Small intestine (tissue), 7 donors: ENCODE data around the gene ICAM1. TPM values are rescaled to one million over a fixed set of nuclear protein-coding genes. Genes with fewer than 3 reads are reported as not detected.
A peak's percentile ranks its signal among the peaks of the same experiment; 100 is the strongest.

ENCODE experiments used
- DNase-seq, 2 donors: peaks; one replicate each; pipeline versions ENCODE4 v3.0.0 to v3.0.0-alpha.2; 2013
- FAIRE-seq: peaks from 2 replicates; lab custom pipeline; 2012; peaks lifted over from hg19 to GRCh38; lab: Jason Lieb, UNC
- H3K27ac ChIP-seq, 3 donors: one replicate each; pipeline ENCODE4 v1.5.1; 2013; ENCODE audit warnings: low read length in 2 of 3, mild to moderate bottlenecking in 2 of 3, control low read depth in 1 of 3, inconsistent platforms in 1 of 3, low read depth in 1 of 3, moderate library complexity in 1 of 3
- H3K27me3 ChIP-seq, 3 donors: one replicate each; pipeline ENCODE4 v1.6.1; 2013; ENCODE audit warnings: low read length in 3 of 3, inconsistent platforms in 1 of 3; ENCODE audit not compliant: control insufficient read depth in 3 of 3, insufficient read depth in 3 of 3
- H3K36me3 ChIP-seq, 3 donors: one replicate each; pipeline ENCODE4 v1.6.1; 2013; ENCODE audit warnings: low read length in 3 of 3, inconsistent platforms in 1 of 3, low read depth in 1 of 3, mild to moderate bottlenecking in 1 of 3, moderate library complexity in 1 of 3; ENCODE audit not compliant: control insufficient read depth in 3 of 3, insufficient read depth in 2 of 3
- H3K4me1 ChIP-seq, 3 donors: one replicate each; pipeline ENCODE4 v1.6.1; 2013; ENCODE audit warnings: low read length in 2 of 3, inconsistent platforms in 1 of 3, low read depth in 1 of 3, mild to moderate bottlenecking in 1 of 3, moderate library complexity in 1 of 3; ENCODE audit not compliant: control insufficient read depth in 3 of 3, insufficient read depth in 2 of 3
- H3K4me3 ChIP-seq, 3 donors: one replicate each; pipeline ENCODE4 v1.5.1; 2013; ENCODE audit warnings: low read length in 3 of 3, control low read depth in 1 of 3, inconsistent platforms in 1 of 3, low read depth in 1 of 3, mild to moderate bottlenecking in 1 of 3, moderate library complexity in 1 of 3
- H3K9me3 ChIP-seq, 2 donors: one replicate each; pipeline ENCODE4 v1.6.1; 2013; ENCODE audit warnings: low read depth in 1 of 2, low read length in 1 of 2; ENCODE audit not compliant: control insufficient read depth in 2 of 2, insufficient read depth in 1 of 2
- WGBS, 3 donors: extraction: QIAGEN DNeasy Blood & Tissue Kit; methylation state at CpG; one replicate each; pipeline ENCODE4 v1.1.7; 2013; 5-methylcytosine and 5-hydroxymethylcytosine counted together
- polyA plus RNA-seq, 4 donors: library from polyadenylated mRNA; stranded (reverse) in 3 of 4; unstranded in 1 of 4; fragments of 200-250 nt in 3 of 4; fragments of 120-200 nt in 1 of 4; gene quantifications; one replicate each; pipeline versions ENCODE4 v1.2.1 to v1.2.3, GENCODE V29; 2013
- donor health status: healthy with polysubstance abuse.
- donor health status: control.
- donor health status: control.
- donor health status: Bipolar disorder and iron deficiency.
- donor health status: healthy.

The ICAM1 gene
- polyA plus RNA-seq, 4 donors: 1.6 to 18.2 (median 11.5) TPM

DNA sequence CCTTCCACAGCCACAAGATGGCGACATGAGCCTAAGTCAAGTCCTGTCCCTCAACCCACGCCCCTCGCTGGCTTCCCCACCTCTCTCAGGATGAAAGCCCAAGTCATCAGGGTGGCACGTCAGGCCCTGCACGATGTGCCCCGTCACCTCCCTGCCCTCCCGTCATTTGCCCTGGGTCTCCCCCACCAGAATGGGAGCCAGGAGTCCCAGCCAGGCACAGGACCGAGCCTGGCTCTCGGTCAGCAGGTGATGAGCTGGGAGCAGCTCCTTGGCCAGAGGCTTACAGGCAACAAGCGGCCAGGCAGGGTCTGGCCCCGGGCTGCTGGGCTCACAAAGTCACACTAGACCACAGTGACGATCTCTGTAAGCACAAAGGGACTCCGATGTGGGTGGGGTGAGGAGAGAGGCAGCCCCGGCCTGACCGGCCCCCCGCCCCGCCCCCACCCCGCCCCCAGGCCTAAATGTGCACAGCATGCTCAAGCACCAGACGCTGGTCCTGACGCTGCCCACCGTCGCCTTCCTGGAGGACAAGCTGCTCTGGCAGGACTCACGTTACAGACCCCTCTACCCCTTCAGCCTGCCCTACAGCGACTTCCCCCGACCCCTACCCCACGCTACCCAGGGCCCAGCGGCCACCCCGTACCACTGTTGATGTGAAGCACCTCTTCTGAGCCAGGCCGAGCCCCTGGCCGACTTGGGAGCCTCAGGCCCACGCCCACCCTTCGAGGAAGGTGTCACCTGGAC lies 11.6 kb upstream of the ICAM1 start:
- DNase-seq (peak; percentile 77 to 89), FAIRE-seq (no peak)
- Histone ChIP-seq H3K4me3 (no peak overlapping the region), H3K27ac (no peak overlapping the region), H3K9me3 (no peaks in the 10 kb centered on the region), H3K36me3 (peaks cover 4 to 56% (median 8%) of the 10 kb centered on the region in 3 donors), H3K4me1 (no peaks in the 10 kb centered on the region), H3K27me3 (no peaks in the 10 kb centered on the region)
- WGBS, 3 donors: 64 to 71% (median 68%) methylated on average over 30 to 32 of the region's 32 CpGs

DNA sequence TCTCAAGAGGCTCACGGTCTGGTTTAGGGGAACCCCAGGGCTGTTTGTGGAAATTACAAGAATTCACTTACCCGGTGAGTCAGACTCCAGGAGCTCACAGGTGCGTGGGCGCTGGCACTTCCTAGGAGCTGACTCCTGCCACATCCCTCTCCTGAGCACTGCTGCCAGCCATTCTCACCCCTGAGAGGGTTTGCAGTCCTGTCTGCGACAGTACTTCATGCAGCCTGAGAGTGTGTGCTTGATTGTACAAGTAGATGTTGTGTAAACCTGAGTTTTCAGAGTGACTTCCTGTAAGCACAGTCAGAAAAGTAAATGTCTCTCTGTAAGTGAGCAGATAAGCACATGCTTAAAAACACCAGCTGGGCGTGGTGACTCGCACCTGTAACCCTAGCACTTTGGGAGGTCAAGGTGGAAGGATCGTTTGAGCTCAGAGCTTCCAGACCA lies 10.8 kb upstream of the ICAM1 start:
- Histone ChIP-seq H3K36me3 (peaks cover 2 to 48% (median 8%) of the 10 kb centered on the region in 3 donors), H3K27ac (no peak overlapping the region), H3K9me3 (no peaks in the 10 kb centered on the region), H3K4me1 (no peaks in the 10 kb centered on the region), H3K27me3 (no peaks in the 10 kb centered on the region), H3K4me3 (no peak overlapping the region)
- no peak for DNase-seq
- WGBS, 3 donors: 31 to 55% (median 39%) methylated on average over 8 of the region's 8 CpGs
- FAIRE-seq: no peak

DNA sequence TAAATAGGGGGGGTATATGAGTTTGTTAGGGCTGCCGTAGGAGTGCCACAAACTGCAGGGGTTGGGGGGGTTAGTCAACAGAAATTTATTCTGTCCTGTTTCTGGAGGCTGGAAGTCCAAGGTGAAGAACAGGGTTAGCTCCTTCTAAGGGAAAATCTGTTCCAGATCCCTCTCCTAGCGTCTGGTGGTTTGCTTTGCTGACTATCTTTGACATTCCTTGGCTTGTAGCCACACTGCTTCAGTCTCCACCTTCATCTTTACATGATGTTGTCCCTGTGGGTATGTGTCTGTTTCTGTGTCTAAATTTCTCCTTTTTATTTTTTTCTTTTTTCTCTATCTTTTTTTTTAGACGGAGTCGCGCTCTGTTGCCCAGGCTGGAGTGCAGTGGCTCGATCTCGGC lies 8.1 kb upstream of the ICAM1 start:
- no peaks in the 10 kb centered on the region for H3K27me3 ChIP-seq
- H3K4me3 ChIP-seq: no peak overlapping the region
- FAIRE-seq (no peak), DNase-seq (no peak)
- peaks cover 0 to 25% (median 3%) of the 10 kb centered on the region in 3 donors for H3K36me3 ChIP-seq
- no peak overlapping the region for H3K27ac ChIP-seq
- WGBS, 3 donors: 79 to 83% (median 81%) methylated on average over 7 of the region's 7 CpGs
- no peaks in the 10 kb centered on the region for H3K9me3 ChIP-seq
- no peaks in the 10 kb centered on the region for H3K4me1 ChIP-seq

DNA sequence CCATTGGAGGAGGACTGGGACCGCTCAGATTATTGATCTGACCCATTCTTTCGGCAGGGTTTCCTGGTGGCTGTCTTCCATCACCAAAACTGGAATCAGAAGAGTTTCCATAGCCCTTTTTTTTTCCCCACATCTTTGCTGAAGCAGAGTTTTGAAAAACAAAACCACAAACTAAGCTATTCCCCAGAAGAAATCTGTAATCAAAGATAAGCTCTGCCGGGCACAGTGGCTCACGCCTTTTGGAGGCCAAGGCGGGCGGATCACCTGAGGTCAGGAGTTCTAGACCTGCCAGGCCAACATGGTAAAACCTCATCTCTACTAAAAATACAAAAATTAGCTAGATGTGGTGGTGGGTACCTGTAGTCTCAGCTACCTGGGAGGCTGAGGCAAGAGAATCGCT lies 4.2 kb upstream of the ICAM1 start:
- peaks cover 0 to 17% (median 0%) of the 10 kb centered on the region in 3 donors for H3K4me1 ChIP-seq
- H3K27ac ChIP-seq: no peak overlapping the region
- H3K4me3 ChIP-seq: no peak overlapping the region
- no peaks in the 10 kb centered on the region for H3K9me3 ChIP-seq
- no peaks in the 10 kb centered on the region for H3K36me3 ChIP-seq
- FAIRE-seq (no peak), DNase-seq (no peak)
- 69 to 83% (median 80%) methylated on average over 7 of the region's 7 CpGs for WGBS, 3 donors
- H3K27me3 ChIP-seq: peaks cover 0 to 22% (median 0%) of the 10 kb centered on the region in 3 donors

DNA sequence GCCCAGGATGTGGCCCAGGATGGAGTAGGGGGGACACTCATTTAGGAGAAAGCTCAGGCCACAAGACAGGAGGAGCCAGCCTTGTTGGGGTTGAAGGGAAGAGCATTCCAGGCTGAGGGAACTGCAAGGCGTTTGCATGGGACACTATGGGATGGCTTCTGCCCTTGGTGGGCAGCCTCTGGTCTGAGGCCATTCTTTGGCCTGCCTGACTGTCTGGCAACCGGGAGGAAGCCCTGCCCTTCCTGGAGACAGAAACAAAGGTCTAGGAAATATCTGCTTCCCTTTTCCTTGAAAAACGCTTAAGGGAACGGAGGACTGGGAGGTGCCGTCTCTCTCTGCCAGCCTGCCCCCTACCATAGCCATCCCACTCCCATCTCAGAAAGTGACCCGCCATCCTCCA lies 2.8 kb upstream of the ICAM1 start:
- no peaks in the 10 kb centered on the region for H3K36me3 ChIP-seq
- WGBS, 3 donors: 65 to 83% (median 68%) methylated on average over 6 of the region's 6 CpGs
- FAIRE-seq (no peak), DNase-seq (no peak)
- peaks cover 0 to 17% (median 0%) of the 10 kb centered on the region in 3 donors for H3K4me1 ChIP-seq
- no peaks in the 10 kb centered on the region for H3K9me3 ChIP-seq
- peak overlapping the region in 1 of 3 donors; percentile 69 for H3K27ac ChIP-seq
- peaks cover 0 to 29% (median 0%) of the 10 kb centered on the region in 3 donors for H3K27me3 ChIP-seq
- no peak overlapping the region for H3K4me3 ChIP-seq

DNA sequence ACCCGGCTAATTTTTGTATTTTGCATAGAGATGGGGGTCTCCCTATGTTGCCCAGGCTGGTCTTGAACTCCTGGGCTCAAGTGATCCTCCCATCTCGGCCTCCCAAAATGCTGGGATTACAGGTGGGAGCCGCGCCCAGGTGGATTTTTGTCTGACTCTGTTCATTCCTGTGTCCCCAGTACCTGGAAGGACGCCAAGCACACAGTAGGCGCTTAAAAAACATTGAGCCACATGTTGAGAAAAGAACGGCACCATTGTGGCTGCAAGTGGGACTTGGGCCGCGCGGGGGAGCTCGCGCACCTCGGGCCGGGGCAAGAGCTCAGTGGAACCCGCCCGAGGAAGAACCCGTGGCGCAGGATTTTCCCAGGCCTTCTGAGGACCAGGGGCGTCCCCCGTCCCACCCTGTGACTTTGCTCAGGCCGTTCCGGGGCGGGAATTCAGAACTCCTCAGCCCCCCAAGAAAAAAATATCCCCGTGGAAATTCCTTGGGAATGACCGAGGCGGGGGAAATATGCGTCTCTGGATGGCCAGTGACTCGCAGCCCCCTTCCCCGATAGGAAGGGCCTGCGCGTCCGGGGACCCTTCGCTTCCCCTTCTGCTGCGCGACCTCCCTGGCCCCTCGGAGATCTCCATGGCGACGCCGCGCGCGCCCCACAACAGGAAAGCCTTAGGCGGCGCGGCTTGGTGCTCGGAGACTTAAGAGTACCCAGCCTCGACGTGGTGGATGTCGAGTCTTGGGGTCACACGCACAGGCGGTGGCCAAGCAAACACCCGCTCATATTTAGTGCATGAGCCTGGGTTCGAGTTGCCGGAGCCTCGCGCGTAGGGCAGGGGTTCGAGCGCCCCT lies 1.4 kb upstream of the ICAM1 start:
- FAIRE-seq (no peak), DNase-seq (peak; percentile 70 to 89)
- no peaks in the 10 kb centered on the region for H3K9me3 ChIP-seq
- 3 to 10% (median 6%) methylated on average over 53 to 59 of the region's 59 CpGs for WGBS, 3 donors
- H3K27ac ChIP-seq: peak overlapping the region; percentile 67 to 93 (median 79)
- H3K36me3 ChIP-seq: no peaks in the 10 kb centered on the region
- peaks cover 0 to 17% (median 0%) of the 10 kb centered on the region in 3 donors for H3K4me1 ChIP-seq
- H3K27me3 ChIP-seq: peaks cover 0 to 29% (median 0%) of the 10 kb centered on the region in 3 donors
- peak overlapping the region; percentile 8 to 61 (median 52) for H3K4me3 ChIP-seq

DNA sequence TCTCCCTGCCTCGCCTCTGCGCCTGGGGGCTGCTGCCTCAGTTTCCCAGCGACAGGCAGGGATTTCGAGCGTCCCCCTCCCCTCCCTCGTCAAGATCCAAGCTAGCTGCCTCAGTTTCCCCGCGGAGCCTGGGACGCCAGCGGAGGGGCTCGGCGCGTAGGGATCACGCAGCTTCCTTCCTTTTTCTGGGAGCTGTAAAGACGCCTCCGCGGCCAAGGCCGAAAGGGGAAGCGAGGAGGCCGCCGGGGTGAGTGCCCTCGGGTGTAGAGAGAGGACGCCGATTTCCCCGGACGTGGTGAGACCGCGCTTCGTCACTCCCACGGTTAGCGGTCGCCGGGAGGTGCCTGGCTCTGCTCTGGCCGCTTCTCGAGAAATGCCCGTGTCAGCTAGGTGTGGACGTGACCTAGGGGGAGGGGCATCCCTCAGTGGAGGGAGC lies 722 bp upstream of the ICAM1 start:
- Histone ChIP-seq H3K9me3 (no peaks in the 10 kb centered on the region), H3K27ac (peak overlapping the region; percentile 67 to 93 (median 79)), H3K4me1 (peaks cover 0 to 17% (median 0%) of the 10 kb centered on the region in 3 donors), H3K36me3 (peaks cover 0 to 6% (median 3%) of the 10 kb centered on the region in 3 donors), H3K27me3 (peaks cover 0 to 29% (median 0%) of the 10 kb centered on the region in 3 donors), H3K4me3 (peak overlapping the region; percentile 52 to 63 (median 61))
- WGBS, 3 donors: 2 to 5% (median 3%) methylated on average over 34 to 37 of the region's 37 CpGs
- DNase-seq (peak; percentile 44 to 62), FAIRE-seq (no peak)

DNA sequence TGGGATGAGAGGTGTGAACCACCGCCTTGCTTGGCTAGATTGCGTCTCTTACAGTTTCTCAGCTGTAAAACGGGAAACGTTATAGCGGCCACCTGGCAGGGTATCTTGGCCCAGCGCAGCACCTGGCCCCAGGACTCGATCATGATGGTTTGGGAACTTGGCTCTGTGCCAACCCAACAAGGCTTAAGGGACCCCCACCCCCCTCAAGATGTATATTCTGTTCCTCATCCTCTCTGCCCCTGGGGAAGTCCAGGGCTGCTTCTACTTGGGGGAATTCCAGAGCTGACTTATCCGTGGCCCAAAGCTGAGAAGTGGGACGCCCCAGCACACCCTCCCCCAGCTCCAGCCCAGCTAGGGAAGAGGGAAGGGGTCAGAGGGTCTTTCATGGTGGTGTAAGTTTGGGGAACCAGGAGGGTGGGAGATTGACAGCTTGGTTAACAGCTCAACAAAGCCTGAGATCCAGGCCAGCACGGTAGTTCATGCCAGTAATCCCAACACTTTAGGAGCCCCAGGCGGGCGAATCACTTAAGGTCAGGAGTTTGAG lies 695 bp downstream of the ICAM1 start:
- peaks cover 0 to 17% (median 0%) of the 10 kb centered on the region in 3 donors for H3K4me1 ChIP-seq
- peak overlapping the region in 2 of 3 donors; percentile 16 to 93 for H3K27ac ChIP-seq
- 15 to 25% (median 15%) methylated on average over 12 of the region's 12 CpGs for WGBS, 3 donors
- peaks cover 0 to 29% (median 0%) of the 10 kb centered on the region in 3 donors for H3K27me3 ChIP-seq
- FAIRE-seq: no peak
- no peaks in the 10 kb centered on the region for H3K9me3 ChIP-seq
- H3K36me3 ChIP-seq: peaks cover 0 to 7% (median 3%) of the 10 kb centered on the region in 3 donors
- peak in 1 of 2 donors; percentile 40 for DNase-seq
- H3K4me3 ChIP-seq: peak overlapping the region; percentile 52 to 63 (median 61)
